HepG2 (cell line): ENCODE results near the gene TBC1D7. TPM values are rescaled to one million over a fixed set of nuclear protein-coding genes. Genes with fewer than 3 reads are reported as not detected.

ENCODE experiments used
- ARNT2 ChIP-seq: sonication (generic); formaldehyde crosslinking; IDR thresholded peaks from 2 replicates; pipeline ENCODE4 v1.8.0; 2022; ENCODE audit warnings: mild to moderate bottlenecking, low read depth, missing genetic modification reagents, moderate library complexity
- ELF1 ChIP-seq: sonication (generic); formaldehyde crosslinking; IDR thresholded peaks from 2 replicates; pipeline ENCODE4 v1.4.0; 2020; ENCODE audit warnings: missing genetic modification reagents
- ELF4 ChIP-seq: sonication (generic); formaldehyde crosslinking; IDR thresholded peaks from 2 replicates; pipeline ENCODE4 v1.5.0; 2020; ENCODE audit warnings: missing genetic modification reagents, mild to moderate bottlenecking, moderate library complexity, borderline replicate concordance
- GZF1 ChIP-seq: sonication (generic); formaldehyde crosslinking; IDR thresholded peaks from 2 replicates; pipeline ENCODE4 v1.5.1; 2020; ENCODE audit warnings: mild to moderate bottlenecking, missing genetic modification reagents
- MBD4 ChIP-seq: IDR thresholded peaks from 2 replicates; pipeline ENCODE4 v1.6.1; 2012; ENCODE audit warnings: low read length, inconsistent platforms, borderline replicate concordance
- PHF20 ChIP-seq: sonication (generic); formaldehyde crosslinking; IDR thresholded peaks from 2 replicates; pipeline ENCODE4 v1.5.0; 2020; ENCODE audit warnings: mild to moderate bottlenecking, missing genetic modification reagents
- TGIF2 ChIP-seq: IDR thresholded peaks from 2 replicates; pipeline ENCODE4 v1.6.1; 2016; ENCODE audit warnings: control low read depth, missing compliant biosample characterization
- ZBTB21 ChIP-seq: sonication (generic); formaldehyde crosslinking; IDR thresholded peaks from 2 replicates; pipeline ENCODE4 v1.4.0; 2020; ENCODE audit warnings: missing genetic modification reagents
- ZBTB44 ChIP-seq: sonication (generic); formaldehyde crosslinking; IDR thresholded peaks from 2 replicates; pipeline ENCODE4 v1.4.0; 2020; ENCODE audit warnings: missing genetic modification reagents
- ZFP37 ChIP-seq: sonication (generic); formaldehyde crosslinking; IDR thresholded peaks from 2 replicates; pipeline ENCODE4 v1.4.0; 2020; ENCODE audit warnings: missing genetic modification reagents, borderline replicate concordance
- ZFP62 ChIP-seq: sonication (generic); formaldehyde crosslinking; IDR thresholded peaks from 2 replicates; pipeline ENCODE4 v1.4.0; 2020; ENCODE audit warnings: missing genetic modification reagents
- ZNF274 ChIP-seq: sonication (generic); formaldehyde crosslinking; IDR thresholded peaks from 2 replicates; pipeline ENCODE4 v1.5.1; 2020; ENCODE audit warnings: mild to moderate bottlenecking, missing genetic modification reagents
- ZNF3 ChIP-seq: IDR thresholded peaks from 2 replicates; pipeline ENCODE4 v1.7.0; 2017; ENCODE audit warnings: inconsistent platforms
- ZNF318 ChIP-seq: sonication (generic); formaldehyde crosslinking; IDR thresholded peaks from 2 replicates; pipeline ENCODE4 v1.4.0; 2020; ENCODE audit warnings: mild to moderate bottlenecking, missing genetic modification reagents
- ZNF589 ChIP-seq: sonication (generic); formaldehyde crosslinking; conservative IDR thresholded peaks from 2 replicates; pipeline ENCODE4 v1.8.0; 2022; ENCODE audit warnings: mild to moderate bottlenecking, moderate library complexity, missing genetic modification reagents
- ZNF615 ChIP-seq: sonication (generic); formaldehyde crosslinking; IDR thresholded peaks from 2 replicates; pipeline ENCODE4 v1.5.0; 2020; ENCODE audit warnings: mild to moderate bottlenecking, missing genetic modification reagents, borderline replicate concordance
- ZNF644 ChIP-seq: IDR thresholded peaks from 2 replicates; pipeline ENCODE4 v1.6.1; 2016; ENCODE audit warnings: low read depth
- ZNF670 ChIP-seq: sonication (generic); formaldehyde crosslinking; IDR thresholded peaks from 2 replicates; pipeline ENCODE4 v1.8.0; 2022; ENCODE audit warnings: mild to moderate bottlenecking, missing genetic modification reagents, borderline replicate concordance
- ZNF841 ChIP-seq: sonication (generic); formaldehyde crosslinking; IDR thresholded peaks from 2 replicates; pipeline ENCODE4 v1.8.1; 2023; ENCODE audit warnings: missing genetic modification reagents, borderline replicate concordance
- ZNF883 ChIP-seq: sonication (generic); formaldehyde crosslinking; IDR thresholded peaks from 2 replicates; pipeline ENCODE4 v1.5.1; 2020; ENCODE audit warnings: mild to moderate bottlenecking, missing genetic modification reagents; ENCODE audit errors: not compliant biosample characterization
- ZSCAN30 ChIP-seq: sonication (generic); formaldehyde crosslinking; IDR thresholded peaks from 2 replicates; pipeline ENCODE4 v1.5.0; 2020; ENCODE audit warnings: mild to moderate bottlenecking, missing genetic modification reagents
- polyA plus RNA-seq, 8 experiments: library from polyadenylated mRNA; depleted of rRNA in 3 of 8; stranded (reverse) in 7 of 8; unstranded in 1 of 8; fragments of >200 nt; fragmentation: Illumina TruSeq in 4 of 8; extraction: Trizol in 4 of 8; gene quantifications; 2 replicates each; pipeline versions ENCODE4 v1.2.1 to v1.2.3, GENCODE V29; 2011 to 2016; ENCODE audit warnings: low read depth in 4 of 8, missing spikeins in 1 of 8, mixed read lengths in 1 of 8; ENCODE audit not compliant: insufficient read depth in 1 of 8
- total RNA-seq, 5 experiments: library from RNA; depleted of rRNA; stranded (reverse); fragments of >200 nt; fragmentation: Illumina TruSeq; extraction: Trizol; gene quantifications; 2 replicates each; pipeline ENCODE4 v1.2.3, GENCODE V29; 2016; ENCODE audit warnings: low read depth in 1 of 5

The TBC1D7 gene
- total and polyA plus RNA-seq, 2 of the 13 experiments (the other 11 are each of a cell fraction or from before 2014, with no cell fraction given): 23.3 to 30.8 TPM

GRCh38 chr6:13328076-13328874 lies at the start of gene TBC1D7 (continued):
- 0 out of 2 replicates have a peak, but pooled peaks have one; percentile 20 for TF ChIP-seq GZF1
- no peak for TF ChIP-seq ZNF3 (CRISPR knock-in tag)
- peak; percentile 86 for TF ChIP-seq ZNF883 (CRISPR knock-in tag)
- peak; percentile 54 for TF ChIP-seq ZNF274
- no peak for TF ChIP-seq ZNF589 (CRISPR knock-in tag)
- peak; percentile 30; the same call in 1 of the 2 replicates for TF ChIP-seq ZBTB21 (CRISPR knock-in tag)
- TF ChIP-seq ZNF670 (CRISPR knock-in tag): peak; percentile 78; the same call in 1 of the 2 replicates
- no peak for TF ChIP-seq ZNF644 (CRISPR knock-in tag)
- no peak for TF ChIP-seq ZFP37 (CRISPR knock-in tag)
- TF ChIP-seq ZNF615: no peak
- peak; percentile 44; the same call in 1 of the 2 replicates for TF ChIP-seq TGIF2 (CRISPR knock-in tag)
- peak; percentile 59; the same call in 1 of the 2 replicates for TF ChIP-seq ARNT2 (CRISPR knock-in tag)
- TF ChIP-seq ELF4 (CRISPR knock-in tag): peak; percentile 19; the same call in 1 of the 2 replicates
- peak; percentile 69; the same call in 1 of the 2 replicates for TF ChIP-seq ELF1 (CRISPR knock-in tag)
- TF ChIP-seq ZSCAN30: no peak
- peak; percentile 92 for TF ChIP-seq PHF20 (CRISPR knock-in tag)
- no peak for TF ChIP-seq ZNF841
- no peak for TF ChIP-seq ZFP62
- TF ChIP-seq MBD4: no peak
- no peak for TF ChIP-seq ZNF318 (CRISPR knock-in tag)
- no peak; the same call in 1 of the 2 replicates for TF ChIP-seq ZBTB44
